D721Med (cell line): ENCODE measurements around the gene PGBD2.
"Not testable (repeated sequence)": the region's sequence is repeated elsewhere in the genome, so short reads cannot be mapped to it uniquely, and the experiment has no call there.

Experiments
- DNase-seq: peaks from one replicate; pipeline ENCODE4 v3.0.0; 2011; ENCODE audit warnings: low spot score; ENCODE audit not compliant: insufficient read length
- FAIRE-seq: peaks from 2 replicates; lab custom pipeline; 2011; peaks lifted over from hg19 to GRCh38; lab: Jason Lieb, UNC
- TF ChIP-seq, protein P1 (sequence below): IDR thresholded peaks from 2 replicates; pipeline ENCODE4 v1.5.1; 2012; ENCODE audit warnings: mild to moderate bottlenecking, control low read depth; ENCODE audit not compliant: insufficient read depth; ENCODE audit errors: missing control alignments

Gene PGBD2

DNA sequence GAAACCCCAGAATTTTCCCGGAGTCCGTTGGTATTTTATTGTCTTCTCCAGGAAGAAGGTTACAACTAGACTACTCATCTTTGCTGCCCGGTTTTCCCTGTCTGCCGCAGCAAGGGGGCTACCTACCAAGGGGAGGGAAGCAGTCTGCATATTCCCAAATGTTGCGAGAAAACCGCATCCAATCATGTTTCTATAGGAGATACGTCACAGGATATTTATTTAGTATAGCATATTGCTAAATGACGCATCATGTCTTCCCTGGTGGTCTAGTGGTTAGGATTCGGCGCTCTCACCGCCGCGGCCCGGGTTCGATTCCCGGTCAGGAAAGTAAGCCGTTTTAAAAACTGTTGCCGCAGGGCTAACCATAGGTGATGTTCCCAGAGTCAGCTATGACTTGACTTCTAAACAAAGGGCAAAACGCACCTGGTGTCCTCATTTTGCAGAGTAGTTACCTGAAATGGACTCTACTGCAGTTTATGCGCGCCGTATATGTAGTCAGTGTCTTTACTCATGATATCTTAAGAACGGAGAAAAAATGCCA, 32.0 kb upstream of the PGBD2 start:
- FAIRE-seq (peak; percentile 90), DNase-seq (no peak)
- TF ChIP-seq, protein P1, sequence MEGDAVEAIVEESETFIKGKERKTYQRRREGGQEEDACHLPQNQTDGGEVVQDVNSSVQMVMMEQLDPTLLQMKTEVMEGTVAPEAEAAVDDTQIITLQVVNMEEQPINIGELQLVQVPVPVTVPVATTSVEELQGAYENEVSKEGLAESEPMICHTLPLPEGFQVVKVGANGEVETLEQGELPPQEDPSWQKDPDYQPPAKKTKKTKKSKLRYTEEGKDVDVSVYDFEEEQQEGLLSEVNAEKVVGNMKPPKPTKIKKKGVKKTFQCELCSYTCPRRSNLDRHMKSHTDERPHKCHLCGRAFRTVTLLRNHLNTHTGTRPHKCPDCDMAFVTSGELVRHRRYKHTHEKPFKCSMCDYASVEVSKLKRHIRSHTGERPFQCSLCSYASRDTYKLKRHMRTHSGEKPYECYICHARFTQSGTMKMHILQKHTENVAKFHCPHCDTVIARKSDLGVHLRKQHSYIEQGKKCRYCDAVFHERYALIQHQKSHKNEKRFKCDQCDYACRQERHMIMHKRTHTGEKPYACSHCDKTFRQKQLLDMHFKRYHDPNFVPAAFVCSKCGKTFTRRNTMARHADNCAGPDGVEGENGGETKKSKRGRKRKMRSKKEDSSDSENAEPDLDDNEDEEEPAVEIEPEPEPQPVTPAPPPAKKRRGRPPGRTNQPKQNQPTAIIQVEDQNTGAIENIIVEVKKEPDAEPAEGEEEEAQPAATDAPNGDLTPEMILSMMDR, result no peak

DNA sequence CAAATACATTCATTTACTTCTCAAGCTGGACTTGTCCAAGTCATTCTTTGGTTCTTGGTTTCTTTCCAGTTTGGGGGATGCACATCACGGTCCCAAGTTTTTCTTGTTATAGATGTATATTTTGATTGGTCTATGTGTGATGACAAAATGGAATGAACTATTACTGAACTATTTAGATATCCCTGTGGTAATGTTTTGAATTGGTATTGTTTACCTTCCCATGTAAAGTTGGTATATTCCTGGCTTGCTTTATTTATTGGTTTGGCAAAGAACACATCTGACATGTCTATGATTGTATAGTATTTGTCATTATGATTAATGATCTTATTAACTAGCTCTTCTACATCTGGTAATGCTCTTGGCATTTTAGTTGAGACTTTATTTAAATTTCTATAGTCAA, 24.8 kb upstream of the PGBD2 start:
- FAIRE-seq (peak; percentile 44), DNase-seq (no peak)
- TF ChIP-seq, protein P1, result no peak

DNA sequence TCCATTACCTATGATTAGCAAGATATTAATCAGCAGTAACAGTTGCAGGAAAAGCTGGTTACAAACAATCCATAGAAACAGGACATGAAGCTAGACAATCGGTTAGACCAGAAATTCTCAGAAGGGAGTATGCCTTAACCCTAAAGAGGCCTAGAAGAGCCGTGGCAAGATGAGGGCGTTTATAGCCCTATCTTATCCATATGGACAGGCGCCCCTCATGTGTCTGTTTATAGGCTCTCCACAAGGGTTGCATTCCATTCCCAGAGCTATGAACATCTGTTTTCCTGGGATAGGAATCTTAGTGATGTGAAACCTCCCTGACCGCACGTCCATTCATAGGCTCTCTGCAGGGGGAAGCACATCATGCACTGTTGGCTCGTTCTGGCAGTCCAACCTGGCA, 23.6 kb upstream of the PGBD2 start:
- DNase-seq, FAIRE-seq: not testable (repeated sequence)

DNA sequence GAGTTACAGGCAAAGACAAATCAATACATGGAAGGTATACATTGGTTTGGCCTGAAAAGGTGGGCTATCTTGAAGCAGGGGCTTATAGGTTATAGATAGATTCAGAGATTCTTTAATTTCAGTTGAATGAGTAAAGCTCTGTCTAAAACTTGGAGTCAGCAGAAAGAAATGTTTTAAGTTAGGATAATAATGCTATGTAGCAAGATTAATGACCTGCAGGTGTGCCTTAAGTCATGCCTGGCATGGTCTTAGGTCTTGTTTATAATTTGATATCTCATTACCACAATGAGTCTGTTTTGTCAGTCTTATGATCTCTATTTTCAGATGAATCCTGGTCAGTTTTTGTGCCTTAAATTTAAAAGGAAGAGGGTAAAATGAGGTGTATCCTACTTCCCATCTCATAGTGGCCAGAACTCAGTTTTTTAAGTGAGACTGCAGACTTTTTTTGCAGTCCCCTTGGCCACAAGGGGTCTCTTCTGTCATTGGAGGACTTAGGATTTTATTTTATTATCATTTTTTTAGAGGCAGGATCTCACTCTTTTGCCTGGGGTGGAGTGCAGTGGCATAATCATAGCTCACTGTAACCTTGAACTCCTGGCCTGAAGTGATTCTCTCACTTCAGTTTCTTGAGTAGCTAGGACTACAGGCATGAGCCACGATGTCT, 21.3 kb upstream of the PGBD2 start:
- FAIRE-seq (no peak), DNase-seq (no peak)
- TF ChIP-seq, protein P1, result peak; percentile 9

DNA sequence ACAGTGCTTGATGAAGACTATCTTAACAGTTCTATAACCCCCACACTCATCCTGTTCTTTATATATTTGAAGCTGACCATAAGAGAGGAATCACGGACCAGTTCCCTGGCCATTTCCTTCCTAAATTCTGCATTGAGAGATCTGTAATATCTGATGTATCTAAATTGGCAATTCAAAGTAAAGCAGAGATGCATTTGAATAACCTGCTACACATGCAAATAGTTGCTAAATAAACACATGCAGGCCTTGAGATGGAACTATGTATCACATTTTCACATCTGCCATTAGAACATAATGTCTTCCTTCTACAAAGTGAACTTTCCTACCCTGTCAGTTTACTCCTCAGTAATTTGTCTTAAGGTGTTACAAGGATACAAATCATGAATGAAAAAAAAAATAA, 20.4 kb upstream of the PGBD2 start:
- TF ChIP-seq, protein P1, result no peak
- no peak for DNase-seq
- FAIRE-seq, result no peak

DNA sequence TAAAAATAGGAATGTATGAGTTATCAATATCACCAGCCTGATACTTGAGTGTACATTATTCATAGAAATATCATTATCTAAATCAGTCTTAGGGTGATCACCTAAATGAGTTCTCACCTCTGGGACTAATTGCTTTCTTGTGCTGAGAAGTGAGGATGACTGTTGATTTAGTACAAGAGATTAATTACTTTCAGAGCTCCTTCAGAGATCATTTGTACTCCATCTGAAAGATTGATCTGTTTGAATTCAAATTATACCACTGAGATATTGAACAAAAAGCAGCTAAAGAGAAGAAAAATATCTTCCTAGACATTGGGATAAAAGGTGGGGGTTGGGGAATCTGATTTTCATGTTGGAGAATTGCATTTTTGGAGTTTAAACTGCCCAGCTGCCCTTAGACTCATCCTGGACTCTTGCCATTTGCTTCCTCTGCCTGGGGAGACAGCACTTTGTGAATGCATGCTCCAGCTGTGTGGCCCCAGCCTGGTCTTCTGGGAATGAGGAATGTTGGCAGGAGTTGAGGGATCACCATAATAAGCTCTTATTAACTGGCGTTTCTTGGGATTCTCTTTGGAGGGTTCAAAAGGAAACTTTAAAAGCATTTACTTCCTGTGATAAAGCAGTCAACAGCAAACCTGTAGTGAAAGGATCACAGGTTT, 19.7 kb upstream of the PGBD2 start:
- no peak for FAIRE-seq
- TF ChIP-seq, protein P1, result no peak

DNA sequence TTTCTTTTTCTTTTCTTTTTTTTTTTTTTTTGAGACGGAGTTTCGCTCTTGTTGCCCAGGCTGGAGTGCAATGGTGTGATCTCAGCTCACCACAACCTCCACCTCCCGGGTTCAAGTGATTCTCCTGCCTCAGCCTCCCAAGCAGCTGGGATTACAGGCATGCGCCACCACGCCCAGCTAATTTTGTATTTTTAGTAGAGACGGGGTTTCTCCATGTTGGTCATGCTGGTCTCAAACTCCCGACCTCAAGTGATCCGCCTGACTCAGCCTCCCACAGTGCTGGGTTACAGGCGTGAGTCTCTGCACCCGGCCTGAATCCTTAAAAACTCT, 16.2 kb upstream of the PGBD2 start:
- FAIRE-seq, DNase-seq: not testable (repeated sequence)

More for the DNA sequence above, 19.7 kb upstream of the PGBD2 start:
- no peak for DNase-seq
